ENCODE measurements around the gene NFYA. TPM values are rescaled to one million over a fixed set of nuclear protein-coding genes. Genes with fewer than 3 reads are reported as not detected.
A peak's percentile ranks its signal among the peaks of the same experiment; 100 is the strongest.

Gene NFYA
- total RNA-seq, 2 experiments from 2014 or later: 25.0 to 31.5 TPM

DNA sequence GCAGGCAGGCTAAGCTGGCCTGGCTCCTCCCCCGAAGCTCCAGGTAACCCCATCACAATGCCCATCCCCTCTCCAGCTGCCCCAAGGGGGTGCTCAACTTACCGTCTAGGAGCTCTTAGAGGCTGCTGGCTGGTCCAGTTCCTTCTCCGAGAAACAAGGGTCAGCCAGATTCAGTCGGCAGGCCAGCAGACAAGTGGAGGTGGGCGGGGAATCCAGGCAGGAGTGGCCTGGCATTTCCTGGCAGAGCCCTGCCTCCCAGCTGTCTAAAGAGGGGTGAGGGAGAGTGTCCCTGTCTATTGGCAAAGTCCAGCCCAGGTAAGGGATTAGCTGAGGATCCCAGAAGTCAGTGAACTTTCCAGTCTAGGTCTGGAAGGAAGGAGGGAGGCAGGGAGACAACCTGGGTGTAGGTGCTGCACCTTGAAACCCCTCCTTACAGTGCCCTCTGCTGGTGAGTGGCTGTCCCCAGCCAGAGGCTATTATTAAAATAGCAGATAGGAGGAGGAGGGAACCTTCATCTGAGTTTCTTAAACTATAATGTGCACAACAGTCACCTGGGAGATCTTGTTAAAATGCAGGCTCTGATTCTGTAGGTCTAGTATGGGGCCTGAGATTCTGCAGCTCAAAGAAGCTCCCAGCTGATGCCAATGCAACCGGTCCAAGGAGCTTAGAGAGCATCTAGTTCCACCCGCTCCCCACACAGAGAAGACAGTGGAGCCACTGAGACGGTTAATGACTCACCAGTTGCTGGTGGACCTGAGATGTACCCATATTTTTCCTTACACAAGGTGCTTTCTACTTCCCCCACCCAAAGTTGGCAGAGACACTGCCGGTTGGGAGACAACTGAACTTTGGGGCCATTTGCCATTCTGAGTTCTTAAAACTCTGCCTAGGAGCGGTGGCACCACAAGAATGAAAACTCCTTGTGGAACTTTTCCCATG is 33.4 kb upstream of the NFYA start, which contains the start of gene UNC5CL:
Gene UNC5CL (minus strand): TSS at position 162 of the 939 bp plus-strand sequence. CDS start 4,147 bp downstream, outside the sequence.
- Mint-ChIP-seq H3K9me3 (ENCODE audit: low read depth) (no peaks in the 10 kb centered on the region), H3K27me3 (no peaks in the 10 kb centered on the region), H3K4me1 (peaks cover 6% of the 10 kb centered on the region), H3K4me3 (no peak within 1 kb of the TSS), H3K27ac (no peak within 1 kb of the TSS), H3K36me3 (no peaks in the 10 kb centered on the region)
- DNase-seq: peak; percentile 75
- peak; percentile 77 for ATAC-seq
- CTCF ChIA-PET: interaction anchor here (0.7 to 6.1 kb wide), 11 partner anchors 11 to 185 kb away, joined by 3 to 82 read pairs (median 5); no protein-coding TSS in a partner anchor

- DNase-seq: no peak
- H3K4me1 Mint-ChIP-seq: peaks cover 6% of the 10 kb centered on the region
- H3K36me3 Mint-ChIP-seq: no peaks in the 10 kb centered on the region
- no peaks in the 10 kb centered on the region for H3K27me3 Mint-ChIP-seq
- H3K9me3 Mint-ChIP-seq (ENCODE audit: low read depth): no peaks in the 10 kb centered on the region
- no peak overlapping the region for H3K27ac Mint-ChIP-seq
- H3K4me3 Mint-ChIP-seq: no peak overlapping the region
- CTCF ChIA-PET: interaction anchor here (0.7 to 6.1 kb wide), 9 partner anchors 10 to 186 kb away, joined by 3 to 82 read pairs (median 5); no protein-coding TSS in a partner anchor
- ATAC-seq: no peak
Measured at GRCh38 chr6:41040101-41040939, 32.5 kb upstream of the NFYA start.

DNA sequence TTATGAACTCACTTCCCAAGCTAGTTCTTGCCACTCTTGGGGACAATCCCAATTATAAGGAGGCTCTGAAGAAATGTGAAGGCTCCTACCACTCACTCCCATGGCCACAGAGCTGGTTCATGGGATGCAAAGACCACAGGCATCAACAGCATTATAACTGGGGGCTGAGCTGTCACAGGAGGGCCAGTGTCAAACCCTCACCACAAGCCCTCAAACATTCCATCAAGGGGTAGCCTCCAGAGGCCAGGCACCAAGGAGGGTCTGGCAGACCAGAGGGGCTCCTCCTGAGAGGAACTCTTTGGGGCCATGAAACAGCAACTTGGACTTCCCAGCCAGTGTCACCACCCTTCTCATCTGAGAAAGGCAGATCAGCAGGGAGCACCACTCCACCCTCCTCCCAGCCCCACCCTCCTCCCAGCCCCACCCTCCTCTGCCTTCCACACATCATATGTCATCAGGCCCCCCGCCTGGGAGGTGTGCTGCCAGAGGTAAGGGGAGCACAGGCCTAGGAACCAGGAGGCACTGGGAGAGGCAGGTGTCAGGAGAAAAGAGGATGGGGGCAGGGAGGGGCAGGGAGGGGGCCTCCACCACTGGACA is 31.7 kb upstream of the NFYA start:
- CTCF ChIA-PET: interaction anchor here (1.1 to 6.1 kb wide), 4 partner anchors 13 to 27 kb away, joined by 3 to 82 read pairs (median 7); no protein-coding TSS in a partner anchor
- Mint-ChIP-seq H3K27me3 (no peaks in the 10 kb centered on the region), H3K4me3 (no peak overlapping the region), H3K4me1 (peaks cover 6% of the 10 kb centered on the region), H3K27ac (no peak overlapping the region), H3K9me3 (ENCODE audit: low read depth) (no peaks in the 10 kb centered on the region), H3K36me3 (no peaks in the 10 kb centered on the region)
- DNase-seq (no peak), ATAC-seq (no peak)

DNA sequence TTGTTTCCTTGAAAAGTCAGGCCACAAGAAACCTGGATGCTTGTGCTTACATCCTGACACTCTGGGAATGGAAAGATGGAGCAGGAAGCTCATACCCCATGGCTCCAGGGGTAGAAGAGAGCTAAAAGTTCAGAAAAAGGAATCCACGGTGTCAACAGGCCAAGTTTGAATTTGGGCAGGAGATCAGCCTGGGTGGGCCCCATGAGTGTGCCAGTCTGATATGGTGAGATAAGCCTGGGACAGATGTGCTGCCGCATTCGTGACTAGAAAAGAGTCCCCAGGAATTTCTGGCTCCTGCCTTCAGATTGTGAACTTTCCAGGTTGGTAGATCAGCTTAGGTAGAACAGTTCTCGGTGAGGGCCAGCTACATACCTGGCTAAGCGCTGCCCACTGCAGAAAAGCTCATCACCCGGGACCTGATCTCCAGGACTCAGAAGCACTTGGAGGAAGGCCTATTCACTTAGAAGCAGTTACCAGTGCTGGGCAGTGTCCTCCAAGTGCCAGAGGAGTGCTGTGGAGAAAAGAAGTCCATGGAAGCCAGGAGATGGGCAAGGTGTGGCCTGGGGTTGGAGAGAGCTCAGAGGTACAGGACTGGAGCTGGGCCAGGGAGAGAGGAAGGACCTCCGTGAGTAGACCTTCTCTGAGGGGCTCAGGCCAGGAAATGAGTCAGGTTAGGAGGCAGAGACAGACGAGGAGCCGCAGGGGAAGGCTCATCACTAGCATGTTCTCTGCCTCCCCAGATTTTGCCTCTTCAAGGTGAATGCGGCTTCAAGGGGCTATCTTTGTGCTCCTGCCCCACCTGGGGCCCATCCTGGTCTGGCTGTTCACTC is 30.3 kb upstream of the NFYA start, which contains the start of gene TSPO2:
Gene TSPO2 (plus strand): TSS at position 242 of the 830 bp plus-strand sequence. CDS start 519 bp downstream, at position 761.
- no peak for ATAC-seq
- CTCF ChIA-PET: interaction anchor here (1.1 to 2.6 kb wide), 4 partner anchors 10 to 20 kb away, joined by 3 to 8 read pairs (median 4); no protein-coding TSS in a partner anchor
- Mint-ChIP-seq H3K27me3 (no peaks in the 10 kb centered on the region), H3K36me3 (no peaks in the 10 kb centered on the region), H3K27ac (no peak within 1 kb of the TSS), H3K4me3 (no peak within 1 kb of the TSS), H3K9me3 (ENCODE audit: low read depth) (no peaks in the 10 kb centered on the region), H3K4me1 (peaks cover 6% of the 10 kb centered on the region)
- no peak for DNase-seq

DNA sequence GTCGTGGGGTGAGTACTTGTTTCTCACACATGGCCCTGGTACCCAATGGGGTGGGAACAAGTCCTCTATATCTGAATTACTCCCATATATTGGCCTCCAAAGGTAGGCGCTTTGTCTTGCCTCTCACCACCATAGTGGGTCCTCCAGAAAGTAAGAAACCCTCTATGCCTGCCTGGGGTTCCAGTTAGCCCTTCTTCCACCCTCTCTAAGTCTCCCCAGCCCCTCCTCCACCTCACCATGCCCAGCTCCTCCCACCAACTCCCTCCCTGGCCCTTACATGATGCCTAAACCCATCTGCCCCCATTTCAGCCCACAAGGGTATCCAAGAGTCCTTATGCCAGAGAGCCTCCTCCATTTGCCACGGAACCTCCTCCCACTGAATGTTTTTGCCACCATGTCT is 29.6 kb upstream of the NFYA start:
- no peaks in the 10 kb centered on the region for H3K36me3 Mint-ChIP-seq
- peaks cover 6% of the 10 kb centered on the region for H3K4me1 Mint-ChIP-seq
- no peaks in the 10 kb centered on the region for H3K27me3 Mint-ChIP-seq
- no peaks in the 10 kb centered on the region for H3K9me3 Mint-ChIP-seq (ENCODE audit: low read depth)
- H3K27ac Mint-ChIP-seq: no peak overlapping the region
- CTCF ChIA-PET: interaction anchor here (2.6 kb wide), 1 partner anchor 15 kb away, joined by 8 read pairs; no protein-coding TSS in a partner anchor
- H3K4me3 Mint-ChIP-seq: no peak overlapping the region
- DNase-seq (no peak), ATAC-seq (no peak)

GRCh38 chr6:41045664-41046063 is 27.1 kb upstream of the NFYA start:
- Mint-ChIP-seq H3K27ac (no peak overlapping the region), H3K36me3 (no peaks in the 10 kb centered on the region), H3K4me3 (no peak overlapping the region), H3K27me3 (no peaks in the 10 kb centered on the region), H3K4me1 (peaks cover 3% of the 10 kb centered on the region), H3K9me3 (ENCODE audit: low read depth) (no peaks in the 10 kb centered on the region)
- CTCF ChIA-PET: interaction anchor here (0.9 to 1.3 kb wide), 4 partner anchors 10 to 18 kb away, joined by 3 to 6 read pairs (median 4); no protein-coding TSS in a partner anchor
- no peak for DNase-seq
- ATAC-seq: no peak

DNA sequence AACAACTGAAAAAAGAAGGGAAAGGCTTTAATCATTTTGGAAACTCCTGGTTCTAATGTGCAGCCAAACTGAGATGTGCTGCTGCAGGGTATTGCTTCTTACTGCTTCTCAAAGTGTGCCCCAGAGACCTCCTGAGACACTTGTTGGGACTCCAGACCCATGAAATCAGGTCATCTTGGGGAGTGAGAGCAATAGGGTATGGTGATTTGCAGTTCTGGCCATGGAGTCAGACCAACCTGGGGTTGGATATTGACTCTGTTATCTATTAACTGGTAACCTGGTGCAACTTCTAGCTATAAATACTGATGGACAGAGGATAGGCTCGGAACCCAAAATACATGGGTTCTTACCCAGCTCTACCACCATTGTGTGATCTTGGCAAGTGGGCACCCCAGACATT is 26.7 kb upstream of the NFYA start:
- no peak overlapping the region for H3K4me3 Mint-ChIP-seq
- H3K4me1 Mint-ChIP-seq: no peaks in the 10 kb centered on the region
- CTCF ChIA-PET: interaction anchor here (1.3 to 1.7 kb wide), 2 partner anchors 9 to 10 kb away, joined by 6 read pairs; no protein-coding TSS in a partner anchor
- DNase-seq: no peak
- H3K27me3 Mint-ChIP-seq: no peaks in the 10 kb centered on the region
- H3K9me3 Mint-ChIP-seq (ENCODE audit: low read depth): no peaks in the 10 kb centered on the region
- no peak overlapping the region for H3K27ac Mint-ChIP-seq
- no peaks in the 10 kb centered on the region for H3K36me3 Mint-ChIP-seq
- ATAC-seq: no peak

- no peaks in the 10 kb centered on the region for H3K9me3 Mint-ChIP-seq (ENCODE audit: low read depth)
- ATAC-seq: no peak
- no peak overlapping the region for H3K4me3 Mint-ChIP-seq
- H3K27ac Mint-ChIP-seq: no peak overlapping the region
- no peak for DNase-seq
- H3K4me1 Mint-ChIP-seq: peaks cover 7% of the 10 kb centered on the region
- CTCF ChIA-PET: interaction anchor here (1.7 kb wide), 1 partner anchor 10 kb away, joined by 6 read pairs; no protein-coding TSS in a partner anchor
- peaks cover 6% of the 10 kb centered on the region for H3K36me3 Mint-ChIP-seq
- no peaks in the 10 kb centered on the region for H3K27me3 Mint-ChIP-seq
Measured at GRCh38 chr6:41047306-41047705, 25.5 kb upstream of the NFYA start.

- H3K27me3 Mint-ChIP-seq: no peaks in the 10 kb centered on the region
- CTCF ChIA-PET: interaction anchor here (1.6 to 1.7 kb wide), 3 partner anchors 10 to 135 kb away, joined by 6 to 7 read pairs (median 7); no protein-coding TSS in a partner anchor
- H3K9me3 Mint-ChIP-seq (ENCODE audit: low read depth): no peaks in the 10 kb centered on the region
- DNase-seq (no peak), ATAC-seq (no peak)
- H3K4me3 Mint-ChIP-seq: no peak overlapping the region
- peaks cover 6% of the 10 kb centered on the region for H3K36me3 Mint-ChIP-seq
- H3K4me1 Mint-ChIP-seq: peaks cover 11% of the 10 kb centered on the region
- no peak overlapping the region for H3K27ac Mint-ChIP-seq
Measured at GRCh38 chr6:41047745-41048732, 24.7 kb upstream of the NFYA start.

GRCh38 chr6:41049521-41049920 is 23.3 kb upstream of the NFYA start:
- H3K4me1 Mint-ChIP-seq: peaks cover 11% of the 10 kb centered on the region
- no peak overlapping the region for H3K4me3 Mint-ChIP-seq
- H3K36me3 Mint-ChIP-seq: peaks cover 6% of the 10 kb centered on the region
- H3K27ac Mint-ChIP-seq: no peak overlapping the region
- CTCF ChIA-PET: interaction anchor here (0.8 to 2.1 kb wide), 4 partner anchors 10 to 133 kb away, joined by 4 to 7 read pairs (median 6); no protein-coding TSS in a partner anchor
- H3K27me3 Mint-ChIP-seq: no peaks in the 10 kb centered on the region
- no peaks in the 10 kb centered on the region for H3K9me3 Mint-ChIP-seq (ENCODE audit: low read depth)
- no peak for ATAC-seq
- no peak for DNase-seq

DNA sequence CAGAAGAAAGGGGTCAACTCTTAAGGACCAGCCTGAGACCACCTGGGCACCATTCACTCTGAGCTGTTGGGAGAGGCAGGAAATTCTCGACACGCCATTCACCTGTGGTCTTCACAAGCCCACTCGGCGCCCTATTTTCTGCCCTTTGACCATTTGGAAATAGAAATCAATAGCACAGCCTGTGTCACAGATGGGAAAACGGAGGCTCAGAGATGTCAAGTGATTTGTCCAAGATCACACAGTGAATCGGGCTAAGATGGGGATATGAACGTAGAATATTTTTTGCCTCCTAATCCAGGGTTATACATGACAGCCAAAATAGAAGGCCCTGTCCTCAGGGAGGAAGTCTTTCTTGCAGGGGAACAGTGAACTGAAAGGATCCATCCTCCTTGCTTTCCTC is 22.8 kb upstream of the NFYA start:
- H3K9me3 Mint-ChIP-seq (ENCODE audit: low read depth): no peaks in the 10 kb centered on the region
- H3K27me3 Mint-ChIP-seq: no peaks in the 10 kb centered on the region
- H3K27ac Mint-ChIP-seq: no peak overlapping the region
- peaks cover 11% of the 10 kb centered on the region for H3K4me1 Mint-ChIP-seq
- peak; percentile 26 for DNase-seq
- ATAC-seq: no peak
- CTCF ChIA-PET: interaction anchor here (0.8 to 2.1 kb wide), 3 partner anchors 10 to 133 kb away, joined by 4 to 7 read pairs (median 4); no protein-coding TSS in a partner anchor
- no peak overlapping the region for H3K4me3 Mint-ChIP-seq
- peaks cover 6% of the 10 kb centered on the region for H3K36me3 Mint-ChIP-seq

All from activated CD8-positive, alpha-beta memory T cell treated with anti-CD3 and anti-CD28 coated beads, Interleukin-2, amount 10 ng/mL, durations not matched to agents 7 days and 5 days (primary cell).